ENCODE results near the gene HDDC3. TPM values are rescaled to one million over a fixed set of nuclear protein-coding genes. Genes with fewer than 3 reads are reported as not detected.

The HDDC3 gene
- total and polyA plus RNA-seq, 9 of the 15 experiments (the other 6 are each of a cell fraction or from before 2014, with no cell fraction given), result 14.9 to 55.8 (median 36.9) TPM

DNA sequence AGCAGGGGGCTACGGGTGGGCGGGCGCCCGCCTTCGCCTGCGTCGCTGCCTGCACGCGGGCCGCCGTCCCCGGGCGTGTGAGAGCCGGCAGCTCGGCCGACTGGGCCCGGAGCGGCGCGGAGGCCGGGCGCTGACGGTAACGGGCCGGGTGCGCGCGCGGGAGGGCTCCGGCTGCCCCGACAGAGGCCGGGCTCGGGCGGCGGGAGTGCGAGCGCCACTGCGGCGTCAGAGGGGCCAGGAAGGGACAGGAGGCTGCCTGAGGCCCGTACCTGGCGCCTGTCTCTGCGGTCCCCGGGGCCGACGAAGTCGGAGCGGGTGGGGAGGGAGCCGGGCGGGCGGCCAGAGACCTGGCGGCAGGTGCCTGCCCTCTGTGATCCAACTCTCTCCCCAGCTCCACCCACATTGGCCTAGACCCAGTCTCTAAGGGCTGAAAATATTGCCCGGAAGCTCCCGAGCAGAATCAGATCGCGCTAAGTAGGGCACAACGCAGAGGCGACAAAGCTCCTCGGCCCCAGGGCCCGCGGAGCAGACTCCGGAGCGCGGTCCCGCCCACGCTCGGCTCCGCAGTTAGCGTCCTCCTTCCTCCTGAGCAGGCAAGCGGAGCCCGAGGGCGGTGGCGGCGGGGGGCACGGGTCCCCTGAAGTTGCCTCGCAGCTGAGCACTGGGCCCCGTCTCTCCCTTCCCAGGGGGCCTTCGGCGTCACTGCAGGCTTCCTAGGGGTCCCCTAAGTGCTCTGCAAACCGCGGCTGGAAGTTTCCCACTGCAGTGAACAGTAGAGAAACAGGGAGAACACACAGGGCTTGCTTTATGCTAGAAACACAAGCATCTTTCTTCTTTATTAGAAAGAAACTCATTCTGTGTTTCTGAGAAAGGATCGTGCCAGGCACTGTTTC, 29.3 kb downstream of the HDDC3 start, which contains the start of gene MAN2A2 (continued):
- TF ChIP-seq, protein P1, sequence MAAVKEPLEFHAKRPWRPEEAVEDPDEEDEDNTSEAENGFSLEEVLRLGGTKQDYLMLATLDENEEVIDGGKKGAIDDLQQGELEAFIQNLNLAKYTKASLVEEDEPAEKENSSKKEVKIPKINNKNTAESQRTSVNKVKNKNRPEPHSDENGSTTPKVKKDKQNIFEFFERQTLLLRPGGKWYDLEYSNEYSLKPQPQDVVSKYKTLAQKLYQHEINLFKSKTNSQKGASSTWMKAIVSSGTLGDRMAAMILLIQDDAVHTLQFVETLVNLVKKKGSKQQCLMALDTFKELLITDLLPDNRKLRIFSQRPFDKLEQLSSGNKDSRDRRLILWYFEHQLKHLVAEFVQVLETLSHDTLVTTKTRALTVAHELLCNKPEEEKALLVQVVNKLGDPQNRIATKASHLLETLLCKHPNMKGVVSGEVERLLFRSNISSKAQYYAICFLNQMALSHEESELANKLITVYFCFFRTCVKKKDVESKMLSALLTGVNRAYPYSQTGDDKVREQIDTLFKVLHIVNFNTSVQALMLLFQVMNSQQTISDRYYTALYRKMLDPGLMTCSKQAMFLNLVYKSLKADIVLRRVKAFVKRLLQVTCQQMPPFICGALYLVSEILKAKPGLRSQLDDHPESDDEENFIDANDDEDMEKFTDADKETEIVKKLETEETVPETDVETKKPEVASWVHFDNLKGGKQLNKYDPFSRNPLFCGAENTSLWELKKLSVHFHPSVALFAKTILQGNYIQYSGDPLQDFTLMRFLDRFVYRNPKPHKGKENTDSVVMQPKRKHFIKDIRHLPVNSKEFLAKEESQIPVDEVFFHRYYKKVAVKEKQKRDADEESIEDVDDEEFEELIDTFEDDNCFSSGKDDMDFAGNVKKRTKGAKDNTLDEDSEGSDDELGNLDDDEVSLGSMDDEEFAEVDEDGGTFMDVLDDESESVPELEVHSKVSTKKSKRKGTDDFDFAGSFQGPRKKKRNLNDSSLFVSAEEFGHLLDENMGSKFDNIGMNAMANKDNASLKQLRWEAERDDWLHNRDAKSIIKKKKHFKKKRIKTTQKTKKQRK (IDR thresholded peaks at IDR 0.05; ENCODE audit: borderline replicate concordance, low read depth, low read length), result no peak
- no peak for TF ChIP-seq JUNB (CRISPR knock-in tag; conservative IDR thresholded peaks at IDR 0.05)
- TF ChIP-seq, protein P2, sequence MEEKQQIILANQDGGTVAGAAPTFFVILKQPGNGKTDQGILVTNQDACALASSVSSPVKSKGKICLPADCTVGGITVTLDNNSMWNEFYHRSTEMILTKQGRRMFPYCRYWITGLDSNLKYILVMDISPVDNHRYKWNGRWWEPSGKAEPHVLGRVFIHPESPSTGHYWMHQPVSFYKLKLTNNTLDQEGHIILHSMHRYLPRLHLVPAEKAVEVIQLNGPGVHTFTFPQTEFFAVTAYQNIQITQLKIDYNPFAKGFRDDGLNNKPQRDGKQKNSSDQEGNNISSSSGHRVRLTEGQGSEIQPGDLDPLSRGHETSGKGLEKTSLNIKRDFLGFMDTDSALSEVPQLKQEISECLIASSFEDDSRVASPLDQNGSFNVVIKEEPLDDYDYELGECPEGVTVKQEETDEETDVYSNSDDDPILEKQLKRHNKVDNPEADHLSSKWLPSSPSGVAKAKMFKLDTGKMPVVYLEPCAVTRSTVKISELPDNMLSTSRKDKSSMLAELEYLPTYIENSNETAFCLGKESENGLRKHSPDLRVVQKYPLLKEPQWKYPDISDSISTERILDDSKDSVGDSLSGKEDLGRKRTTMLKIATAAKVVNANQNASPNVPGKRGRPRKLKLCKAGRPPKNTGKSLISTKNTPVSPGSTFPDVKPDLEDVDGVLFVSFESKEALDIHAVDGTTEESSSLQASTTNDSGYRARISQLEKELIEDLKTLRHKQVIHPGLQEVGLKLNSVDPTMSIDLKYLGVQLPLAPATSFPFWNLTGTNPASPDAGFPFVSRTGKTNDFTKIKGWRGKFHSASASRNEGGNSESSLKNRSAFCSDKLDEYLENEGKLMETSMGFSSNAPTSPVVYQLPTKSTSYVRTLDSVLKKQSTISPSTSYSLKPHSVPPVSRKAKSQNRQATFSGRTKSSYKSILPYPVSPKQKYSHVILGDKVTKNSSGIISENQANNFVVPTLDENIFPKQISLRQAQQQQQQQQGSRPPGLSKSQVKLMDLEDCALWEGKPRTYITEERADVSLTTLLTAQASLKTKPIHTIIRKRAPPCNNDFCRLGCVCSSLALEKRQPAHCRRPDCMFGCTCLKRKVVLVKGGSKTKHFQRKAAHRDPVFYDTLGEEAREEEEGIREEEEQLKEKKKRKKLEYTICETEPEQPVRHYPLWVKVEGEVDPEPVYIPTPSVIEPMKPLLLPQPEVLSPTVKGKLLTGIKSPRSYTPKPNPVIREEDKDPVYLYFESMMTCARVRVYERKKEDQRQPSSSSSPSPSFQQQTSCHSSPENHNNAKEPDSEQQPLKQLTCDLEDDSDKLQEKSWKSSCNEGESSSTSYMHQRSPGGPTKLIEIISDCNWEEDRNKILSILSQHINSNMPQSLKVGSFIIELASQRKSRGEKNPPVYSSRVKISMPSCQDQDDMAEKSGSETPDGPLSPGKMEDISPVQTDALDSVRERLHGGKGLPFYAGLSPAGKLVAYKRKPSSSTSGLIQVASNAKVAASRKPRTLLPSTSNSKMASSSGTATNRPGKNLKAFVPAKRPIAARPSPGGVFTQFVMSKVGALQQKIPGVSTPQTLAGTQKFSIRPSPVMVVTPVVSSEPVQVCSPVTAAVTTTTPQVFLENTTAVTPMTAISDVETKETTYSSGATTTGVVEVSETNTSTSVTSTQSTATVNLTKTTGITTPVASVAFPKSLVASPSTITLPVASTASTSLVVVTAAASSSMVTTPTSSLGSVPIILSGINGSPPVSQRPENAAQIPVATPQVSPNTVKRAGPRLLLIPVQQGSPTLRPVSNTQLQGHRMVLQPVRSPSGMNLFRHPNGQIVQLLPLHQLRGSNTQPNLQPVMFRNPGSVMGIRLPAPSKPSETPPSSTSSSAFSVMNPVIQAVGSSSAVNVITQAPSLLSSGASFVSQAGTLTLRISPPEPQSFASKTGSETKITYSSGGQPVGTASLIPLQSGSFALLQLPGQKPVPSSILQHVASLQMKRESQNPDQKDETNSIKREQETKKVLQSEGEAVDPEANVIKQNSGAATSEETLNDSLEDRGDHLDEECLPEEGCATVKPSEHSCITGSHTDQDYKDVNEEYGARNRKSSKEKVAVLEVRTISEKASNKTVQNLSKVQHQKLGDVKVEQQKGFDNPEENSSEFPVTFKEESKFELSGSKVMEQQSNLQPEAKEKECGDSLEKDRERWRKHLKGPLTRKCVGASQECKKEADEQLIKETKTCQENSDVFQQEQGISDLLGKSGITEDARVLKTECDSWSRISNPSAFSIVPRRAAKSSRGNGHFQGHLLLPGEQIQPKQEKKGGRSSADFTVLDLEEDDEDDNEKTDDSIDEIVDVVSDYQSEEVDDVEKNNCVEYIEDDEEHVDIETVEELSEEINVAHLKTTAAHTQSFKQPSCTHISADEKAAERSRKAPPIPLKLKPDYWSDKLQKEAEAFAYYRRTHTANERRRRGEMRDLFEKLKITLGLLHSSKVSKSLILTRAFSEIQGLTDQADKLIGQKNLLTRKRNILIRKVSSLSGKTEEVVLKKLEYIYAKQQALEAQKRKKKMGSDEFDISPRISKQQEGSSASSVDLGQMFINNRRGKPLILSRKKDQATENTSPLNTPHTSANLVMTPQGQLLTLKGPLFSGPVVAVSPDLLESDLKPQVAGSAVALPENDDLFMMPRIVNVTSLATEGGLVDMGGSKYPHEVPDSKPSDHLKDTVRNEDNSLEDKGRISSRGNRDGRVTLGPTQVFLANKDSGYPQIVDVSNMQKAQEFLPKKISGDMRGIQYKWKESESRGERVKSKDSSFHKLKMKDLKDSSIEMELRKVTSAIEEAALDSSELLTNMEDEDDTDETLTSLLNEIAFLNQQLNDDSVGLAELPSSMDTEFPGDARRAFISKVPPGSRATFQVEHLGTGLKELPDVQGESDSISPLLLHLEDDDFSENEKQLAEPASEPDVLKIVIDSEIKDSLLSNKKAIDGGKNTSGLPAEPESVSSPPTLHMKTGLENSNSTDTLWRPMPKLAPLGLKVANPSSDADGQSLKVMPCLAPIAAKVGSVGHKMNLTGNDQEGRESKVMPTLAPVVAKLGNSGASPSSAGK (IDR thresholded peaks at IDR 0.05), result 0 out of 2 replicates have a peak, but pooled peaks have one; percentile 29
- TF ChIP-seq, protein P3, sequence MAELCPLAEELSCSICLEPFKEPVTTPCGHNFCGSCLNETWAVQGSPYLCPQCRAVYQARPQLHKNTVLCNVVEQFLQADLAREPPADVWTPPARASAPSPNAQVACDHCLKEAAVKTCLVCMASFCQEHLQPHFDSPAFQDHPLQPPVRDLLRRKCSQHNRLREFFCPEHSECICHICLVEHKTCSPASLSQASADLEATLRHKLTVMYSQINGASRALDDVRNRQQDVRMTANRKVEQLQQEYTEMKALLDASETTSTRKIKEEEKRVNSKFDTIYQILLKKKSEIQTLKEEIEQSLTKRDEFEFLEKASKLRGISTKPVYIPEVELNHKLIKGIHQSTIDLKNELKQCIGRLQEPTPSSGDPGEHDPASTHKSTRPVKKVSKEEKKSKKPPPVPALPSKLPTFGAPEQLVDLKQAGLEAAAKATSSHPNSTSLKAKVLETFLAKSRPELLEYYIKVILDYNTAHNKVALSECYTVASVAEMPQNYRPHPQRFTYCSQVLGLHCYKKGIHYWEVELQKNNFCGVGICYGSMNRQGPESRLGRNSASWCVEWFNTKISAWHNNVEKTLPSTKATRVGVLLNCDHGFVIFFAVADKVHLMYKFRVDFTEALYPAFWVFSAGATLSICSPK (IDR thresholded peaks at IDR 0.05; ENCODE audit: borderline replicate concordance), result no peak
- TF ChIP-seq, protein P4, sequence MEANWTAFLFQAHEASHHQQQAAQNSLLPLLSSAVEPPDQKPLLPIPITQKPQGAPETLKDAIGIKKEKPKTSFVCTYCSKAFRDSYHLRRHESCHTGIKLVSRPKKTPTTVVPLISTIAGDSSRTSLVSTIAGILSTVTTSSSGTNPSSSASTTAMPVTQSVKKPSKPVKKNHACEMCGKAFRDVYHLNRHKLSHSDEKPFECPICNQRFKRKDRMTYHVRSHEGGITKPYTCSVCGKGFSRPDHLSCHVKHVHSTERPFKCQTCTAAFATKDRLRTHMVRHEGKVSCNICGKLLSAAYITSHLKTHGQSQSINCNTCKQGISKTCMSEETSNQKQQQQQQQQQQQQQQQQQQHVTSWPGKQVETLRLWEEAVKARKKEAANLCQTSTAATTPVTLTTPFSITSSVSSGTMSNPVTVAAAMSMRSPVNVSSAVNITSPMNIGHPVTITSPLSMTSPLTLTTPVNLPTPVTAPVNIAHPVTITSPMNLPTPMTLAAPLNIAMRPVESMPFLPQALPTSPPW (CRISPR knock-in tag; IDR thresholded peaks at IDR 0.05), result no peak; the same call in none of the 2 replicates
